Activated CD8-positive, alpha-beta memory T cell treated with anti-CD3 and anti-CD28 coated beads, Interleukin-2, amount 50 U/mL, for 48 hours (primary cell): ENCODE results near the gene RPTOR.

Experiments
- DNase-seq: peaks from one replicate; pipeline ENCODE4 v3.0.0-alpha.2; 2020

RPTOR gene

DNA sequence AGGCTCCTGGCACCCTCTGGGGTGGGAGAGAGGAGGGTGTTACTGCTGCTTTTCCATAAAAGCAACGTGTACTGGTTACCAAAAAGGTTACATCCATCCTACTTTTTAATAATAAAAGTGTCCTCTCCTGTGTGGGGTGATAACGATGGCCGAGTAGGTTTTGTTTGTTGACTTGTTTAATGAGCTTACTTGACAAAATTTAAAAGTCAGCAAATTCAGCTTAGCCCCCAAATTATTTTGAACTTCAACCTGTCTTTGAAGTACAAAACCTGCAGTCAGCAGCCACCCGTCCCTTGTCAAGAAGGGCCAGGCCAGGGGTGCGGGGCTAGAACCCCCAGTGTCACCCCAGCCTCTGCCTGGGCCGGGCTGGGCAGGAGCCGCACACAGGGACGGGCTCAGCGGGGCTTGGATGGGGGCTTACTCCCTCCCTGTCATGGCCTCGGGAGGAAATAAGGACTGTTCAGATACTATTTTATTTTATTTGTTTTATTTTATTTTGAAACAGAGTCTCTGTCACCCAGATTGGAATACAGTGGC is 343.1 kb downstream of the RPTOR start:
- DNase-seq: no peak

DNA sequence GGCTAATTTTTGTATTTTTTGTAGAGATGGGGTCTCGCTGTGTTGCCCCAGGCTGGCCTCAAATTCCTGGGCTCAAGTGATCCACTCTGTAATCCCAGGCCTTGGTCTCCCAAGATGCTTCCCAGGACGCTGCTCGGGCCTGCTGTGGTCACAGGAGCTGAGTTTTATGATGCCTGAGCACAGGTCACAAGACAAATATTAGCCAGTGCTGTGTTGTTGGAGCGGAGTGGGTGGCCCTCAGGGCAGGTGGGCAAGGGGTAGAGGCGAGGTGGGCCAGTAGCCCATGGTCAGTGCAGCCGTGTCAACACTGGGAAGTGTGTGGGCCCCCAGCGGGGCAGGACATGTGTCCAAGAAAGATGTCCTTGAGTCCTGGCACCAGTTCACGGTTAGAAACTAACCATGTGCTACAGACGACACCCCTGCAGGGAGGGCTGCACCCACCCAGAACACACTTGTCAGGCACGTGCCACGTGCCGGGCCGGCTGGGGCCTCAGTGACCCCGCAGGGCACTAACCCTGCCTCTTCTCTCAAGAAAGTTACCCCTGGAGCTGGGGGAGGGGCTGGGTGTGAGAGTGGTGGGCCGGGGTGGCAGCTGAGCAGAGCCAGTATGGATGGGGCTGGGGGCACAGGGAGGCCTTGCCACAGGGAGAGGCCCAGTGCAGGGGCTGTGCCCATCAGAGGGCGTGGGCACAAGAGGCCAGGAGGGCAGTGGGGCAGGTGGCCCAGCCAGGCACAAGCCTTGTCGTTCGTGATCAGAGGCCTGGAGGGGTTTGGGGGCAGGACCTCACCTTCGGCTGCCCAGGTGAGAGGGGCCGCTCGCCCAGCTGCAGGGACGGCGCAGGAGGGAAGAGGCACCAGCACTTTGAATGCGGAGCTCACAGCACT is 343.9 kb downstream of the RPTOR start:
- DNase-seq: no peak

DNA sequence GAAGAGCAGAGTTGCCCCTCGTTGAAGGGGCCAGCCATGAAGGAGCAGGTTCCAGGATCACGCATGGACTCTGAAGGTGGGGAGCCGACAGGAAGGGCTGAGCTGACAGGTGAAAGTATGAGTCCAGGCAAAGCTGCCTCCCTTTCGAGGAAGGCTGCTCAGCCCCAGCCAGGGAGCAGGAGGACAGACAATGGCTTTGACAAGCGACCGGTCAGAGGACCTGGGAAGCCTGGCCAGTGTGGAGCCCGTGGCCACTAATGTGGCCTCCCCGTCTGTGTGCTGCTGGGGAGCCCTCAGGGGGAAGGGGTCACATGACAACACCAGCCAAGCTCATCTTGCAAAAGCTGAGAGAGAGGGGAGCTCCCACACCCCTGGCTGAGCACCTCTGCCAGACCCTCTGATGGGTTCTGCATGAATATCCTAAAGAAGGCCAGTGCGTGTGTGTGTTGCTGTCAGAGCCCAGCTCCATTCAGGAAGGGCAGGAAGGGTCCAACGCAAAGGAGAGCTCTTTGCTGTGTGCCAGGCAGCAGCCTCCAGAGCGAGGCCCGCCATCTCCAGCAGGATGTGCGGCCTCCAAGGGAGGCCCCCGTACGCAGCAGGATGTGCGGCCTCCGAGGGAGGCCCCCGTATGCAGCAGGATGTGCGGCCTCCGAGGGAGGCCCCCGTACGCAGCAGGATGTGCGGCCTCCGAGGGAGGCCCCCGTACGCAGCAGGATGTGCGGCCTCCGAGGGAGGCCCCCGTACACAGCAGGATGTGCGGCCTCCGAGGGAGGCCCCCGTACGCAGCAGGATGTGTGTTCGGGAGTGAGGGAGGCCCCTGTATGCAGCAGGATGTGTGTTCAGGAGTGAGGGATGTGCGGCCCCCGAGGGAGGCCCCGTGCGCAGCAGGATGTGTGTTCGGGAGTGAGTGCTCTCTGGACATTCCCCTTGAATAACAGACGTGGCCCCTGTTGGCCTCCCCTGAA is 344.9 kb downstream of the RPTOR start:
- no peak for DNase-seq

DNA sequence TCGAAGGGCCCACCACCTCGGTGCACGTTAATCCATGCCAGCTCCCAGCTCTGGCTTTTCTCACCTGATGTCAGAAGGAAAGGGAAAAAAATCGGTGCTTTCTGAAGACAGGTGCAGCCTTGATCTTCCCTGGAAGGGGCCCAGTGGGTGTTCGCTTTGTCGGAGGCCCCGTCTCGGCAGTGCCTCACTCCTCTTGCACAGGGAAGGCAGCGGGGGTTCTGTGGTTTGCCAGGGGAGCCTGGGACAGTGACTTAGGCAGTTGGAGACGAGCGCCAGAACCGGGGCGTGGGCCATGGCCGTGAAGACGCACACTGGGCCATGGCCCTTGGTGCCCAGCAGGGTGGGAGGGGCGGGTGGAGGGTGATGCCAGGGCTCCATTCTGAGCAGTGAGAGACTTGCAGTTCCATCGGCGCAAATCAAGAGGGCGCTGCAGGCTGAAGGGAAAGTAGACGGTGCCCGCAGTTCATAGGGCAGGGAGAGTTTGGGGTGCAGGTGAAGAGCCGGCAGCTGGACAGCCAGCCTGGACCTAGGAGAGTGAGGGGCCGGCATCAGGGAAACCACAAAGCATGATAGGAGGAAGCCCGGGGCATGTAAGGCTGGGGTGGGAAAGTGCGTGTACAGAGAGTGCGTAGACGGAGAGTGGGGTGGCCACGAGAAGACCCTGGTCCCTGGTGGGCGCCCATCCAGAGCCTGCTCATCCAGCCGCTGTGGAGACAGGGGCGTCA is 345.7 kb downstream of the RPTOR start:
- no peak for DNase-seq

DNA sequence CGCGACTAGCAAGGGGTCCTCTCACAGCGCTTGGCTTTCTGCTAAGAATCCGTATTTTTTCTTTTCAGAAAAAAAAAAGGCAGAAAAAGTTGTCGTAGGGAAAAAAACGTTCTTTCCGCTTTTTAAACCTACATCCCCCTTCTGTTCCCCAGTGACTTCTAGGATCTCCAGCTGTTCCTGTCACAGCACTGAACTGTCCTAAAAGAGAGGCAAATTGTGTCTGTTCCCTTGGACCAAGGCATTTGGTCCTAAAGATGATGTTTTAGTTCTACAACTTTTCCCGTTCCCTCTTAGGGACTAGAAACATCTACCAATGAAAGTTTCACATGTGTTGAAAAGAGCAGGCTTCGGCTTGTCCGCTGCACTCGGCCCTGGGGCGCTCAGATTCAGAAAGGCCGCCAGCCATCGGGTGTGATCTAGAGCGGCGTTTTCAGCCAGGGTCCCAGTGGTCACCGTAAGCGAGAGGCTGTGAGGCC is 346.3 kb downstream of the RPTOR start:
- DNase-seq: no peak

DNA sequence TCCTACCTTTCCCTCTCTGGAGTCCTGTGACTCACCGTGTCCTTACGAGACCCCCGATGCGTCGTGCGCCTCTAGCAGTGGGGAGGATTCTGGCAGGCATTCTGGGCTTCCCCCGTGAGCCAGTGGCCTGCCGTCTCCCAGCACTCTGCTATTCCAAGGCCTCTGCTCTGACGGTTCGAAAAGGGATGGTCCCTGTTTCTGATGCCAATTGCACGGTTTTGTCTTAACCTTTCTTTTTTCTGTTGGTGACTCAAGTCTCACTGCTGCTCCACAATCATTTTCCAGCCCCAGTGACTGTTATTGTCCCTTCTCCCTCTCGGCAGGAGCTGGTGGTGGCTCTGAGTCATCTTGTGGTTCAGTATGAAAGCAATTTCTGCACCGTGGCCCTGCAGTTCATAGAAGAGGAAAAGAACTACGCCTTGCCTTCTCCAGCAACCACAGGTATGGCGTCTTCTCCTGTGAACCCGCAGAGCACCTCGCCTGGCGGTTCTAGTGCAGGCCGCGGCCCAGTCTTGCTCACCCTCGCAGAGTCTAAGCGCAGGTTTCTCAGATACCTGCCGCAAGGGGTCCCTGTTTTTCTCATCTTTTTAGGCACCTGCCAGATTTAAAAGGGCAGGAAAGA is 346.9 kb downstream of the RPTOR start:
- DNase-seq: peak; percentile 85

DNA sequence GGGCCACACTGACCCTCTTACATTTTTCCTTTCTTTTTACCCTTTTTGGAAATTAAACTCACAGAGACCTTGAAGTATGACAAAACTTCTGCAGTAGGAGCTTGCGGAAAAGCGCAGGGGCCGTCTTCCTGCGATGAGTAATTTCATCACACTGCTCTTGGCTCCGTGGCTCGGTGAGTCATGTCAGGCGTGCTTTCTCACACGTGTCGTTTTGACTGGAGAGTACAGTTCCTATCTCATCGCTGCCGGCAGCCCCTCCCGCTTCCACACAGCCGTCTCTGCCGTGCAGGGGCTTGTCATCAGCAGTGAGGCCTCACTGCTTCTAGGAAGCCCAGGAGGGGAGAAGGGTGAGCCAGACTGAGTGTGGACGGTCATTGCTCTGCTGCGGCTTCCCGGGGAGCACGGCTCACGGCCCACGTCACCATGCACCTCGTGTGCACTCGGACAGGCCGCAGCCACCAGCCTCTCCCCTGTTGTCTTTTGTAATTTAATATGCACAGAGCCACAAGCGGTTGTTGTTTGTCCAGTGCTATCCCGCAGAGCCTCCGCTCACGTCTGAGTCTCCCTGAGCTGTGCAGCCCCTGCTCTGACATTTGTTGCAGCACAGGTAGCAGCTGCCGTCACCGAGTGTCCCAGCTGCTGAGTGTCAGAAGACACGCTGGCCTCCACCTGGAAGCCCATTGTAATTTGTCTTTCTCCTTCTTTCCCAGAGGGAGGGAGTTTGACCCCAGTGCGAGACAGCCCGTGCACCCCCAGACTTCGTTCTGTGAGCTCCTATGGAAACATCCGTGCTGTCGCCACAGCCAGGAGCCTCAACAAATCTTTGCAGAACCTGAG is 347.6 kb downstream of the RPTOR start:
- peak; percentile 92 for DNase-seq

DNA sequence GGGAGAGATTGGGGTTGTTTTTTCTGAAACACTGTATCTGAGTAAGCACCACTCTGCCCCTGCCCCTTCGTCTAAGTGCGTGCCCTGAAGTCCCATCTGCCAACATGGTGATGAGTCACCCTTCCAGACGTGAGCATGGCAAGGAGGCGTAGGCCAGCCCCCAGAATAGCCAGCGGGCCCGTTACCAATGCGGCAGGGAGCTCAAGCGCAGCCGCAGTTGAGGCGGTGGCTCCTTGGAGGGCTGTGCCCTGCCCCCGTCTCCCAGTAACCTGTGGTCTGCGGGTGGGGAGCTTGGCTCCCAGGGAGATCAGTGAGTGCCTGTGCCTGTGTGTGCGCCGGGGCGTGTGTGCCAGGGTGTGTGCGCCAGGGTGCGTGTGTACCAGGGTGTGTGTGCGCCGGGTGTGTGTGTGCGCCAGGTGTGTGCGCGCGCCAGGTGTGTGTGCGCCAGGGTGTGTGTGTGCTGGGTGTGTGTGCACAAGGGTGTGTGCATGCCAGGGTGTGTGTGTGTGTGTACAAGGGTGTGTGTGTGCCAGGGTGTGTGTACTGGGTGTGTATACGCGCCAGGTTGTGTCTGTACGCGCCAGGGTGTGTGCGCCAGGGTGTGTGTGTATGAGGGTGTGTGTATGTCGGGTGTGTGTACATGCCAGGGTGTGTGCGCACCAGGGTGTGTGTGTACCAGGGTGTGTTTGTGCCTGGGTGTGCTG is 348.4 kb downstream of the RPTOR start:
- DNase-seq: peak; percentile 72

DNA sequence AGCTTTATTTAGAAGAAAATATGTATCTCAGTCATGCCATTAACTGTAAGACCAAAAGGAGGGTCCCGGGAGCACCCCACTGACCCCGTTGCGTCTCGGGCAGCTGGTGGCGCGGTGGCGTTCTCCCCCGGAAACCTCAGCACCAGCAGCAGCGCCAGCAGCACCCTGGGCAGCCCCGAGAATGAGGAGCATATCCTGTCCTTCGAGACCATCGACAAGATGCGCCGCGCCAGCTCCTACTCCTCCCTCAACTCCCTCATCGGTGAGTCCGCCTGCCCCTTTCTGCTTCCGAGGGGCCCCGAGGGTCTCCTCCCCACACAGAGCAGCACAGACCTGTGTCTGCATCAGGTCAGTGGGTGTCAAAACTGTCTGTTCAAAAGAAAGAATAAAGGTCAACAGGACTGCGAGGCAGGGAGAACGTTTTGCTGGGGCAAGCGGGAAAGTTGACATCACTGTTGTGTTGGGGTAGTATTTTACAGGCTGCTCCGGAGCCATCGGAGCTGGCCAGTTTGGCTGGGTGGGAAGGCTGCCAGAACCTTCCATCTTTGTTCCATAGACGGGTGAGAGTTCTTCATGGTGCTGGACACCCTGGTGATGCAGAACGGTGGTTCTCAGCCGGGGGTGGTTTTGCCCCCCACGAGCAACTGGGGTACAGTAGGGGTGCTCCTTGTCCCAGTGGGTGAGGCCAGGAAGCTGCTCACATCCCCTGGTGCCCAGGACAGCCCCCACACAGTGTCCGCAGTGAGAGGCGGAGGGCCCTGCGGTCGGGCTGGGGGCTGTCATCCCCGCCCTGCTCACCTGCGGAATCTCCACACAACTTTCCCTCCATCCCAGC is 349.2 kb downstream of the RPTOR start:
- DNase-seq: no peak

DNA sequence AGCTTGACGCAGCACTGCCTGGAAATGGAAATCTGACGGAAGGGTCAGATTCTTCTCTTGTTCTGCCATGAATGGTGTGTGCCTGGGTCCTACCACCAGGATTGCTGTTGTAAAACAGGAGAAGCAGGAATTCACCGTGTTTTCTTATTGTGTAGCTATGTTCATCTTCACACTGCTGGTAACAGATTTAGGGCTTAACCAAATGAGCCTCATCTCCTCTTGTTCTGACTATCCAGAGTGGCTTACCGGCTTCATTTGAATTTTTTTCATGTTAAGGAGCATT is 349.7 kb downstream of the RPTOR start:
- DNase-seq: no peak

DNA sequence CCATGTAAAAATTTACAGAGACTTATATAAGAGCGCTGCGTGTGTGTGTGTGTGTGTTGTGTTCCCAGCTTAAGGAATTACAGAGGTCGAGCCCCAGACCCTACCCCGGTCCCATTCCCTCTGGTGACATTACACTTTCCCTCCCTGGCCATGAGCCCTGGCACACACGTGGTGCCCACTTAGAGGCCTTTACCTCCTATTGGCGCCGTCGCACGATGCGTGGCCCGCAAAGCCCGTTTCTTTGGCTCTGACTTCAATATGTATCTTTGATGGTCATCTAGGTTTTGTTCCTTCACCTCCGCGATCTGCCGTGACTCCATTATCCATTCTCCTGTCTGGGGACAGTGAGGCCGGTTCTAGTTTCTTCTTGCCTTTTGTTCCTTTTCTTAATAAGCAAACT is 350.1 kb downstream of the RPTOR start:
- DNase-seq: no peak

DNA sequence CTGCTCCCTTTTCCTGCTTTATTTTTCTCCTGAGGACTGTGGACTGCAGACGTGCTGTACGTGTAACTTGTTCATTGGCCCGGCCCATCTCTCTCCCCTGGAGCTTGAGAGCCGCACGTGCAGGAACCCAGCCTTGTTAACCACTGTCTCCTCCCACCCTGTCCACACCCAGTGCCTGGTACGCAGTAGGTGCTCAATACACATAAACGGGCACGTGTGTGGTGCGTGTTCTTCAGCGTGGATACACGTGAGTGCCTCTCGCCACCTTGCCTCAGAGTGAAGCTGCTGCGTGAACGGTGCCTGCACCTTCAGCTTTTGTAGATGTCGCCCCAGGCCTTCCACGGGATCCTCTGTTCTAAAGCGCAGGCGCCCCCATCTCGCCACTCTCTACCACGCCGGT is 350.7 kb downstream of the RPTOR start:
- no peak for DNase-seq

DNA sequence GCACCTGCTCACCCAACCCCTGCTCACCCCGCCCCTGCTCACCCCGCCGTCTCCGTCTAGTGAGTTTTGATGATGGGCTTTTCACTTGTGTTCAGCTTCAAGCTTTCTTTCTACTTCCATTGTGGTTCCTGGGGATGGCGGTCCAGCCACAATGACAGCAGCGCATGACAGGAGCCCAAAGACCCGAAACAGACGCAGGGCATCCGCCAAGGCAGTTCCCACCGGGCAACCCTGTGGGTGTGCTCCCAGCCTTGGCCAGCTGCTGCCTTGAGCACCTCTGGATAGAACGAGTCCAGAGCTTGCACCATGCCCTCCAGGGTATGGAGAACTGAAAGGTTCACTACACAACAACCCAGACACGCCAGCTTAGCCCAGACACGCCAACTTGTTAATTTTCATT is 354.1 kb downstream of the RPTOR start:
- DNase-seq: no peak

DNA sequence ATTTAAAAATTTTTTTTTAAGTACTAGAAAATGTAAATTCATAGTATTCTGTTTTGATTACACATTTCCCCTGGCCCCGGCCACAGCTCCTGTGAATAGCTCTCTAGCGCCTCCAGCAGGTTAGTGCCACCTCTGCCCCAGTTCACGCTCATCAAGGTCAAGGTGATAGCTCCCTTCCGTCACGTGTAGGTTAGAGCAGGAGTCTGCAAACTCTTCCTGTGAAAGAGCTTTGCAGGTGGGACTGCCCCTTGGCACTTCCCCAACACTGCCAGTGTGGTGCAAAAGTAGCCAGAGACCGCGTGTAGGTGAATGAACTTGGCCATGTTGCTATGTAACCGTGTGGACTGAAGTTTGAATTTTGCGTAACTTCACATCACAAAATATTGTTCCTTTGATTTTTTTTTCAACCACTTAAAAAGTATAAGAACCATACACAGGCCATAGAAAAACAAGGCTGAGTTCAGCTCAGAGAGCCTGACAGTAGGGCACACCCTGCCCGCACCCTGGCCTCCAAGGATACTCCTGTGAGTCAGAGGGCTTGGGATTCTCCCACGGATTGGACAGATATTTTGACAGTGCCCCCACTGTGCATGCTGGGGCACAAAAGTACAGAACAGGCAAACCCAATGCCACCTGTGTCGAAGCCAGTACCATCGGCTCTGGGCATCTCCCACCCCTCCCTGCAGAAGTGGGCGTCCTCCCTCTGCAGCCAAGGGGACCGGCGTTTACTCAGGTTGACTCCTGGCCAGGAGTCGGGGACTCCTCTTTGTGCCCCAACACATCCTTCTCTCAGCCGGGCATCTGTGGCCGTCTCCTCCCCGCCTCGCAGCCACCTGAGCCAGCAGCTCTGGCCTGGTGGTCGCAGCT is 355.0 kb downstream of the RPTOR start:
- peak; percentile 90 for DNase-seq

DNA sequence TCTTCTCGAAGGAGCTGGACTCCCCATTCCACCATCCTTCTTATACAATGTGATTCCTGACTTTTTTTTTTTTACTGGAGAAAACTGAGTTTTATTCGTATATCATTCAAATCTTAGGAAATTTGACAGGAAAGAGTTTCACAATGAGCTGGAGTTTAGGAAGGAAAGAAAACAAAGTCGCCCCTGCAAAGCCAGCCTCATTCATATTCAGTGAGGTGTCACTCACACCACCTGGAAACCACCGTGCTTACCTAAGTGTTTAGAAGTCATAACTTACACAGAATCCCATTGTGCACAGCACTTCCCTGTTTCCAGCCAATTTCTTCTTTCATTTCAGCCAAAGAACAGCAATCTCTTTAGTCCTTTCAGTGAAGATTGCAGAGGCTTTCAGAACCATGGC is 356.7 kb downstream of the RPTOR start:
- DNase-seq: no peak

DNA sequence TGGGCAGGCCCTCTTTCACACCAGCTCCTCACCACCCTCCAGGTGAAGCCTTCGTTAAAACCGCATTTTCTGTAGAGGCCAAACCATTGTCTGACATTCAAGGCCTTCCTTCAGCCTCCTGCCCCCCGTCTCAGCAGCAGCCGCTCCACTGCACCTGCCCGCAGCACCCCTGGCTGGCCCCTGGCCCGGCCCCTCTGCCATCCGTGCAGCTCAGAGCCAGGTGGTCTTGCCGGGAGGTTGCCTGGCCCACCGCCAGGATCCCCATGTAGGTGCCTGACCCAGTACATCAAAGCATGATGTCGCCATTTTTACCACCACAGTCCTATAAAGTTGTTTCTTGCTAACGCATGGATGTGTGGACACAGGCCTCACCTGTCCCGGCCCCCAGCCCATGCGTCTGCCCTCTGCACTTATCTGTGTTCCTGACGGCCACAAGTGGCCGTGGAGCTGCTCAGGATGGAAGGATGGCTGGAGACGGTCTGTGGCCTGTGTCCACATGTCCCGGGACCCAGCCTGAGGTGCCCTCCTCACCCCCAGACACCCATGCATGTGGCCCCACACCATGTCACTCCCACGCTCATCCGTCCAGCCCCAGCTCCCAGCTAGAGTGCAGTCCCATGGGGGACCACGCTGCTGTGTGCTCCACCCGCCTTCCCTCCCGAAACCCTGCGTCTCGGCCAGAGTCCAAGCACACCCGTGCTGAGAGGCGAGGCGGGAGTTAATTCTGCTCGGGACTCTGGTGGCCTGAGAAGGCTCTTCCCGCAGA is 357.7 kb downstream of the RPTOR start:
- DNase-seq: no peak

DNA sequence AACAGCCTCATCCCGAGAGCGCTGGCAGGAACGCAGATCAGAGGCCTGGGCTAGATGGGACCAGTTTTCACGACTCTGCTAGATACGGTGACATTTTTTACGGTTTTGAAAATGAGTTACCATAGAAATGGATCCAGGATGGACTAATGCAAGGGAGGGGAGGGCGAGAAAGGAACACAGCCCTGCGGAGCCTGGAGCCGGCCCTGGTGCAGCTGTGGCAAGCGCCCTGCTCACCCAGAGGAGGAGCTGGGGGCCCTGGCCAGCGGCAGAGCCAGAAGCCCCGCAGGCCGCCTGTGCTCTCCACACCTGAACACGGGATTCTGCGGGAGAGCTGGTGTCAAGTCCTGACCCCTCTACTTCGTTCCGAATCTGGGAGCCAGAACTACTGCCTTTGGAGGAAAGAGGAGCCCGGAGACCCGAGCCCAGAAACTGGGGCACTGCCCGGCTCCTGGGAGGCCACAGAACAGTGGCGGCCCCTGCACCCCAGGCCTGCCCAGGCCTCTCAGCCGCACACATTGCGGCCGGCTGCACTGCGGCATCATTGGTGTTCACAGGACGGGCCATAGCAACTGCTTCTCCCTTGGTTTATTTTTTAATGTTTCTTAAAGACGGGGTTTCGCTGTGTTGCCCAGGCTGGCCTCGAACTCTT is 358.4 kb downstream of the RPTOR start:
- DNase-seq: no peak
